ENCODE data around the gene CHD6. TPM values are rescaled to one million over a fixed set of nuclear protein-coding genes. Genes with fewer than 3 reads are reported as not detected.

Gene CHD6
- total RNA-seq, 6 donors from 2014 or later = 25.4 to 62.9 (median 35.3) TPM

DNA sequence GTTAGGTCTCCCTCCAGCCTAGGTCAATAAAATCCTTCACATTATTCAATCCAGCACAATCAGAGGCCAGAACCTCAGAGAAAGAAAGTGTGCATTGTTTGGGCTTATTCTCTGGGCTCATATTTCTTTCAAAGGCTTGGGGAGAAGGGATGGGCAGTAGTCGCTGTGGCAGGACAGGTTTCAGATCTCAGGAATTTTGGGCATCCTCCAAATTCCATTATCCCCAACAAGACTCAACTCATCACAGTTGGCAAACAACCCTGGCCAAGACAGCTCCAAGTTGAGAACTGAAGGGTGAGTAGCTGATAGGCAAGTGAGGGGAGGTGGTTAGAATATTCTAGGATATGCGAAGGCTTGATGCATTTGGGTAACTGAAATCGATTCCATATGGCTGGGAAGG, 27.2 kb upstream of the CHD6 start:
- TF ChIP-seq POLR2AphosphoS5 (IDR thresholded peaks at IDR 0.05) = no peak
- TF ChIP-seq, protein P1, sequence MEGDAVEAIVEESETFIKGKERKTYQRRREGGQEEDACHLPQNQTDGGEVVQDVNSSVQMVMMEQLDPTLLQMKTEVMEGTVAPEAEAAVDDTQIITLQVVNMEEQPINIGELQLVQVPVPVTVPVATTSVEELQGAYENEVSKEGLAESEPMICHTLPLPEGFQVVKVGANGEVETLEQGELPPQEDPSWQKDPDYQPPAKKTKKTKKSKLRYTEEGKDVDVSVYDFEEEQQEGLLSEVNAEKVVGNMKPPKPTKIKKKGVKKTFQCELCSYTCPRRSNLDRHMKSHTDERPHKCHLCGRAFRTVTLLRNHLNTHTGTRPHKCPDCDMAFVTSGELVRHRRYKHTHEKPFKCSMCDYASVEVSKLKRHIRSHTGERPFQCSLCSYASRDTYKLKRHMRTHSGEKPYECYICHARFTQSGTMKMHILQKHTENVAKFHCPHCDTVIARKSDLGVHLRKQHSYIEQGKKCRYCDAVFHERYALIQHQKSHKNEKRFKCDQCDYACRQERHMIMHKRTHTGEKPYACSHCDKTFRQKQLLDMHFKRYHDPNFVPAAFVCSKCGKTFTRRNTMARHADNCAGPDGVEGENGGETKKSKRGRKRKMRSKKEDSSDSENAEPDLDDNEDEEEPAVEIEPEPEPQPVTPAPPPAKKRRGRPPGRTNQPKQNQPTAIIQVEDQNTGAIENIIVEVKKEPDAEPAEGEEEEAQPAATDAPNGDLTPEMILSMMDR (IDR thresholded peaks at IDR 0.05) = no peak
- no peak for TF ChIP-seq EP300 (IDR thresholded peaks at IDR 0.05)
- Histone ChIP-seq H3K36me3 (no peaks in the 10 kb centered on the region), H3K27me3 (no peaks in the 10 kb centered on the region), H3K27ac (no peak overlapping the region), H3K4me1 (peaks cover 0 to 4% (median 2%) of the 10 kb centered on the region in 4 donors), H3K9me3 (no peaks in the 10 kb centered on the region), H3K4me3 (no peak overlapping the region)
- ATAC-seq (ENCODE audit: low FRiP score in 2 of 2) (no peak), DNase-seq (no peak)
- 84 to 96% methylated on average over 3 of the region's 3 CpGs for WGBS, 2 donors

DNA sequence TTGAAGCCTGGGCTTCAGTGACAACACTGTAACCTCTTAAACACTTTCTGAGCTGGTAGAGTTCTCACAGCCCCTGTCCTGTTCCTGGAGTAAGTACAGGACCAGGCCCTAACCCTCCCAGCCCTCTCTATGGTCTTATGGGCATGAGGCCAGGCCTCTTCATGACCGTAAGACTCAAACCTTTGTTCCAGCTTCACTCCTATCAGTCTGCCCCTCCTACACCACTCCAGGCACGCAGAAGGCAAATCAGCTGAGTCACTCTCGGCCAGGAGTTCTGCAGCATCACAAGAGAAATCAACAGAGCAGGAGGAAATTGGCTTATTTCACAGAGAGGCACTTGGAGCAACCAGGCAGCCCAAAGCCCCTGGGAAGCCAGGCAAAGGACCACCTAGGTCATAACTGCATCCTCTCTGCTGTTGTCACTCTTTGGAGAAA, 25.3 kb upstream of the CHD6 start:
- ATAC-seq (ENCODE audit: low FRiP score in 2 of 2) = peak; percentile 49 to 58
- Histone ChIP-seq H3K27me3 (no peaks in the 10 kb centered on the region), H3K27ac (peak overlapping the region in 2 of 4 donors; percentile 23 to 33), H3K4me3 (no peak overlapping the region), H3K9me3 (no peaks in the 10 kb centered on the region), H3K36me3 (no peaks in the 10 kb centered on the region), H3K4me1 (peaks cover 0 to 4% (median 0%) of the 10 kb centered on the region in 4 donors)
- peak in 1 of 2 donors; percentile 87 for DNase-seq
- WGBS, 2 donors = 3 to 26% methylated on average over 3 of the region's 3 CpGs
- TF ChIP-seq POLR2AphosphoS5 (IDR thresholded peaks at IDR 0.05) = peak in 1 of 2 donors; percentile 58
- TF ChIP-seq POLR2A (IDR thresholded peaks at IDR 0.05) = no peak
- peak in 1 of 4 donors; percentile 19 for TF ChIP-seq EP300 (IDR thresholded peaks at IDR 0.05)
- TF ChIP-seq, protein P1 (IDR thresholded peaks at IDR 0.05) = no peak

DNA sequence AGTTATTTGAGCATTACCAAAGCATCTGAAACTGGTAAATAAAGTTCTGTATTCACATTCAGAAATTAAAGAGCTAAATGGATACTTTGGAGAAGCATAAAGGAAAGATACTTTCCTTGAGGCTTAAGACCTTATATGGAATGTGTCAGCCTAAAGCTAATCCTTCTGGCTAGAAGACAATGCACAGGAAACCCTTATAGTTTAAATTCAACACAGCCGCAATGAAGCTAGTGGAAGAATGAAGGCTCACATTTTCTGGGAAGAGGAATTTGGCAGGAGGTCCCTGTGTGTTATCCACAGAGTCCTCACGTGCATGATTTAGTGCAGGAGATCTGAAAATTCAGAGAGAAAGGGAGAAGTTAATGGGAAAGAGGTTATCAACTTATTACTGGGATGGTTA, 21.5 kb upstream of the CHD6 start:
- no peak overlapping the region for H3K4me3 ChIP-seq
- WGBS, 2 donors = 42 to 55% methylated on average over 2 of the region's 2 CpGs
- no peaks in the 10 kb centered on the region for H3K36me3 ChIP-seq
- ATAC-seq (ENCODE audit: low FRiP score in 2 of 2) = no peak
- no peak for TF ChIP-seq POLR2A (IDR thresholded peaks at IDR 0.05)
- TF ChIP-seq, protein P1 (IDR thresholded peaks at IDR 0.05) = no peak
- no peak for TF ChIP-seq POLR2AphosphoS5 (IDR thresholded peaks at IDR 0.05)
- TF ChIP-seq EP300 (IDR thresholded peaks at IDR 0.05) = no peak
- H3K27ac ChIP-seq = no peak overlapping the region
- DNase-seq = no peak
- H3K27me3 ChIP-seq = no peaks in the 10 kb centered on the region
- peaks cover 0 to 4% (median 0%) of the 10 kb centered on the region in 4 donors for H3K4me1 ChIP-seq
- no peaks in the 10 kb centered on the region for H3K9me3 ChIP-seq

DNA sequence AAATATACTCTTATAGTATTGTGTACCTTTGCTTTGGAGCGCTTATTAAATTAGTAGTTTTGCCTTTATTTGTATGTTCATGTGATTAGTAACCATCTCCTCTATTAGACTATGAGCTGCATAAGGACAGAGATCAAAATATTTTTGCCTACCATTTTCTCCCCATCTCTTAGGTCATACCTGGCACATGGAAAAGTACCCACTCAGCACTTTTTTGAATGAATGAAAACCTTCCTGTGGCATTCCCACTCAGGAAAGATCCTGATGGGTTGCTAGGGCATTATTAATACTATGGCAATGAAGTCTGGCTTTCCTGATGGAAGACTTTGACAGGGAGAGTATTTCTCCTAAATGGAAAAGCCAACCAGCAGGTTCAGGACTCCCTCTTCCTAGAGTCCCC, 20.3 kb upstream of the CHD6 start:
- WGBS, 2 donors = 93 to 97% methylated on average over 1 of the region's 1 CpG
- Histone ChIP-seq H3K27me3 (no peaks in the 10 kb centered on the region), H3K9me3 (no peaks in the 10 kb centered on the region), H3K4me1 (no peaks in the 10 kb centered on the region), H3K4me3 (no peak overlapping the region), H3K36me3 (no peaks in the 10 kb centered on the region), H3K27ac (no peak overlapping the region)
- TF ChIP-seq, protein P1 (IDR thresholded peaks at IDR 0.05) = no peak
- TF ChIP-seq POLR2AphosphoS5 (IDR thresholded peaks at IDR 0.05) (no peak), POLR2A (IDR thresholded peaks at IDR 0.05) (no peak), EP300 (IDR thresholded peaks at IDR 0.05) (no peak)
- ATAC-seq (ENCODE audit: low FRiP score in 2 of 2) (no peak), DNase-seq (no peak)

DNA sequence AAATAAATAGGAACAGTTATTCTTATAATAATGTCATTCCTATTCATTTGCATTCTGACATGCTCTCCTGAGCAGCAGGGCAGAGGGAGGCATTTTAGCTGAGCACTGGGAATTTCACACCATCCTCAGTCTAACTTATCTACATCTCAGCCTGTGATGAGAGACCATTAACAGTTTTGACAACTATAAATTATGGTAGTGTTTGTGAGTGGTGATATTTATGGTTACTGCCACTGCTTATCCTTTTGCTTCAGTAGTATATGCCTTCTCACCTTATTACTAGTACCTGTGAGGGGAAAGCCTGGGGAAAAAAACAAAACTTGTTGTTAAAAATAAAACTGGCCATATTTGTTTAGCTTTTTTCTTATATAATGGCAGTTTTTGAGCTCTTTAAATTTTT, 17.0 kb upstream of the CHD6 start:
- Histone ChIP-seq H3K36me3 (no peaks in the 10 kb centered on the region), H3K4me3 (no peak overlapping the region), H3K27me3 (no peaks in the 10 kb centered on the region), H3K9me3 (no peaks in the 10 kb centered on the region), H3K27ac (no peak overlapping the region), H3K4me1 (no peaks in the 10 kb centered on the region)
- TF ChIP-seq, protein P1 (IDR thresholded peaks at IDR 0.05) = no peak
- TF ChIP-seq POLR2A (IDR thresholded peaks at IDR 0.05) (no peak), POLR2AphosphoS5 (IDR thresholded peaks at IDR 0.05) (no peak), EP300 (IDR thresholded peaks at IDR 0.05) (no peak)
- no peak for DNase-seq
- ATAC-seq (ENCODE audit: low FRiP score in 2 of 2) = no peak

All from upper lobe of left lung (tissue), 6 donors.